Uterus (tissue), 4 donors: ENCODE measurements around the gene ZNF212. TPM values are rescaled to one million over a fixed set of nuclear protein-coding genes. Genes with fewer than 3 reads are reported as not detected.

ENCODE experiments used
- DNase-seq, 2 donors: peaks; one replicate each; pipeline ENCODE4 v3.0.0-alpha.2; 2019 to 2020
- H3K27ac ChIP-seq, 2 donors: fragments of 200-600 bp; sonication (generic); 1 replicate in 1 of 2; 2 replicates in 1 of 2; pipeline ENCODE4 v1.5.1; 2016 to 2018
- H3K27me3 ChIP-seq, 2 donors: fragments of 200-600 bp; sonication (generic); one replicate each; pipeline ENCODE4 v1.5.1; 2018 to 2019; ENCODE audit warnings: control low read depth in 1 of 2
- H3K36me3 ChIP-seq, 2 donors: fragments of 200-600 bp; sonication (generic); one replicate each; pipeline ENCODE4 v1.5.1; 2019; ENCODE audit warnings: control low read depth in 1 of 2
- H3K4me1 ChIP-seq, 2 donors: fragments of 200-600 bp; sonication (generic); one replicate each; pipeline ENCODE4 v1.5.1; 2018 to 2019; ENCODE audit warnings: control low read depth in 1 of 2
- H3K4me3 ChIP-seq, 2 donors: fragments of 200-600 bp; sonication (generic); 1 replicate in 1 of 2; 2 replicates in 1 of 2; pipeline ENCODE4 v1.5.1; 2018 to 2019; ENCODE audit warnings: mild to moderate bottlenecking in 1 of 2
- H3K9me3 ChIP-seq, 2 donors: fragments of 200-600 bp; sonication (generic); one replicate each; pipeline ENCODE4 v1.5.1; 2019; ENCODE audit warnings: control low read depth in 1 of 2
- CTCF ChIP-seq, 4 experiments: fragments of 200-600 bp in 2 of 4; fragments of 450-650 bp in 2 of 4; sonication (generic) in 2 of 4; IDR thresholded peaks; one replicate each; pipeline ENCODE4 v1.5.1; 2016 to 2019; ENCODE audit warnings: antibody characterized with exemption in 4 of 4, mild to moderate bottlenecking in 2 of 4, moderate library complexity in 1 of 4
- POLR2A ChIP-seq, 2 donors: fragments of 450-650 bp; IDR thresholded peaks; one replicate each; pipeline ENCODE4 v1.6.1; 2016; ENCODE audit warnings: antibody characterized with exemption in 2 of 2, mild to moderate bottlenecking in 1 of 2, moderate library complexity in 1 of 2
- intact Hi-C: fragments of 100-400 bp; cut with DNase I; formaldehyde crosslinking; loops from one replicate; pipeline ENCODE4 v1.15.1; 2023; ENCODE audit warnings: low total_unique reads
- total RNA-seq, 4 donors: library from RNA; depleted of rRNA in 3 of 4; stranded (reverse); fragments of >200 nt in 3 of 4; gene quantifications; one replicate each; pipeline versions ENCODE4 v1.1.0 to v1.2.4, GENCODE V29; 2014 to 2023
- donor health status: DM: yes; HTN: yes; CAD: no.

ZNF212 gene
- total RNA-seq, 4 donors from 2014 or later, result 2.9 to 14.1 (median 7.7) TPM

GRCh38 chr7:149291036-149291780 lies 51.8 kb downstream of the ZNF212 start:
- H3K4me1 ChIP-seq, result no peaks in the 10 kb centered on the region
- H3K36me3 ChIP-seq, result no peaks in the 10 kb centered on the region
- DNase-seq, result no peak
- H3K9me3 ChIP-seq, result no peaks in the 10 kb centered on the region
- no peak for TF ChIP-seq POLR2A (IDR thresholded peaks at IDR 0.05)
- TF ChIP-seq CTCF (IDR thresholded peaks at IDR 0.05), result no peak
- no peak overlapping the region for H3K27ac ChIP-seq
- intact Hi-C loops, result no loop called here
- H3K4me3 ChIP-seq, result no peak overlapping the region
- no peaks in the 10 kb centered on the region for H3K27me3 ChIP-seq

- Histone ChIP-seq H3K9me3 (no peaks in the 10 kb centered on the region), H3K27ac (no peak overlapping the region), H3K4me3 (no peak overlapping the region), H3K36me3 (no peaks in the 10 kb centered on the region), H3K27me3 (no peaks in the 10 kb centered on the region), H3K4me1 (no peaks in the 10 kb centered on the region)
- intact Hi-C loops, result no loop called here
- TF ChIP-seq POLR2A (IDR thresholded peaks at IDR 0.05), result no peak
- TF ChIP-seq CTCF (IDR thresholded peaks at IDR 0.05), result no peak
- no peak for DNase-seq
These were observed 52.5 kb downstream of the ZNF212 start for GRCh38 chr7:149291781-149292461.

- DNase-seq, result no peak
- intact Hi-C loops, result no loop called here
- no peaks in the 10 kb centered on the region for H3K36me3 ChIP-seq
- H3K27ac ChIP-seq, result no peak overlapping the region
- no peaks in the 10 kb centered on the region for H3K9me3 ChIP-seq
- no peak for TF ChIP-seq POLR2A (IDR thresholded peaks at IDR 0.05)
- no peak for TF ChIP-seq CTCF (IDR thresholded peaks at IDR 0.05)
- no peaks in the 10 kb centered on the region for H3K4me1 ChIP-seq
- no peak overlapping the region for H3K4me3 ChIP-seq
- H3K27me3 ChIP-seq, result no peaks in the 10 kb centered on the region
These were observed 53.0 kb downstream of the ZNF212 start for GRCh38 chr7:149292462-149292823.

- TF ChIP-seq POLR2A (IDR thresholded peaks at IDR 0.05), result no peak
- TF ChIP-seq CTCF (IDR thresholded peaks at IDR 0.05), result no peak
- Histone ChIP-seq H3K36me3 (no peaks in the 10 kb centered on the region), H3K4me1 (no peaks in the 10 kb centered on the region), H3K9me3 (no peaks in the 10 kb centered on the region), H3K4me3 (no peak overlapping the region), H3K27me3 (no peaks in the 10 kb centered on the region), H3K27ac (no peak overlapping the region)
- no peak for DNase-seq
- intact Hi-C loops, result no loop called here
These were observed 53.9 kb downstream of the ZNF212 start for GRCh38 chr7:149293338-149293737.

GRCh38 chr7:149293946-149294633 lies 54.6 kb downstream of the ZNF212 start:
- H3K9me3 ChIP-seq, result no peaks in the 10 kb centered on the region
- intact Hi-C loops, result no loop called here
- no peak for TF ChIP-seq POLR2A (IDR thresholded peaks at IDR 0.05)
- TF ChIP-seq CTCF (IDR thresholded peaks at IDR 0.05), result no peak
- H3K4me1 ChIP-seq, result no peaks in the 10 kb centered on the region
- no peaks in the 10 kb centered on the region for H3K27me3 ChIP-seq
- no peak overlapping the region for H3K4me3 ChIP-seq
- no peaks in the 10 kb centered on the region for H3K36me3 ChIP-seq
- H3K27ac ChIP-seq, result no peak overlapping the region
- no peak for DNase-seq
